Fibroblast of peridontal ligament (primary cell): ENCODE results near the gene ELF5.

Experiments
- DNase-seq: peaks from one replicate; pipeline ENCODE4 v3.0.0-alpha.2; 2010; ENCODE audit errors: extremely low read depth

Gene ELF5

GRCh38 chr11:34454308-34455032 lies 59.1 kb downstream of the ELF5 start:
- DNase-seq = no peak

GRCh38 chr11:34451053-34451452 lies 62.5 kb downstream of the ELF5 start:
- no peak for DNase-seq

GRCh38 chr11:34449013-34449412 lies 64.6 kb downstream of the ELF5 start:
- no peak for DNase-seq

- no peak for DNase-seq
Measured at GRCh38 chr11:34448223-34448994, 65.2 kb downstream of the ELF5 start.

GRCh38 chr11:34447044-34447443 lies 66.5 kb downstream of the ELF5 start:
- DNase-seq = no peak

- no peak for DNase-seq
Measured at GRCh38 chr11:34446386-34446785, 67.2 kb downstream of the ELF5 start.

- DNase-seq = no peak
Measured at GRCh38 chr11:34445956-34446355, 67.6 kb downstream of the ELF5 start.

GRCh38 chr11:34444428-34444827 lies 69.2 kb downstream of the ELF5 start:
- no peak for DNase-seq

- no peak for DNase-seq
Measured at GRCh38 chr11:34443136-34443535, 70.5 kb downstream of the ELF5 start.

- no peak for DNase-seq
Measured at GRCh38 chr11:34441814-34442213, 71.8 kb downstream of the ELF5 start.

- no peak for DNase-seq
Measured at GRCh38 chr11:34439610-34440198, 73.9 kb downstream of the ELF5 start.

GRCh38 chr11:34438529-34439507 lies 74.8 kb downstream of the ELF5 start, which contains the start of gene CAT:
CAT (plus strand) TSS chr11:34438934; CDS start chr11:34439014, 80 bp downstream.
- peak; percentile 97 for DNase-seq

GRCh38 chr11:34437224-34438125 lies 76.1 kb downstream of the ELF5 start:
- DNase-seq = no peak

- no peak for DNase-seq
Measured at GRCh38 chr11:34433899-34434298, 79.7 kb downstream of the ELF5 start.

- DNase-seq = no peak
Measured at GRCh38 chr11:34432822-34433221, 80.8 kb downstream of the ELF5 start.

GRCh38 chr11:34431979-34432378 lies 81.6 kb downstream of the ELF5 start:
- DNase-seq = no peak
